ENCODE data around the gene ATG7.

ATG7 gene

GRCh38 chr3:11554666-11555065 lies 282.5 kb downstream of the ATG7 start:
- no peak for DNase-seq (ENCODE audit: low spot score)

GRCh38 chr3:11555211-11555782 lies 283.1 kb downstream of the ATG7 start:
- DNase-seq (ENCODE audit: low spot score), result no peak

- DNase-seq (ENCODE audit: low spot score), result no peak
Observed at GRCh38 chr3:11555881-11556633, 283.9 kb downstream of the ATG7 start.

- no peak for DNase-seq (ENCODE audit: low spot score)
Observed at GRCh38 chr3:11556851-11557644, 284.9 kb downstream of the ATG7 start.

- no peak for DNase-seq (ENCODE audit: low spot score)
Observed at GRCh38 chr3:11558002-11558401, 285.8 kb downstream of the ATG7 start.

GRCh38 chr3:11558411-11558903 lies 286.3 kb downstream of the ATG7 start:
- DNase-seq (ENCODE audit: low spot score), result no peak

- DNase-seq (ENCODE audit: low spot score), result no peak
Observed at GRCh38 chr3:11558918-11559815, 287.0 kb downstream of the ATG7 start.

GRCh38 chr3:11559816-11560633 lies 287.8 kb downstream of the ATG7 start:
- DNase-seq (ENCODE audit: low spot score), result no peak

GRCh38 chr3:11560746-11561145 lies 288.5 kb downstream of the ATG7 start:
- DNase-seq (ENCODE audit: low spot score), result no peak

GRCh38 chr3:11562277-11562881 lies 290.2 kb downstream of the ATG7 start:
- no peak for DNase-seq (ENCODE audit: low spot score)

- DNase-seq (ENCODE audit: low spot score), result no peak
Observed at GRCh38 chr3:11563159-11563864, 291.1 kb downstream of the ATG7 start.

- DNase-seq (ENCODE audit: low spot score), result no peak
Observed at GRCh38 chr3:11563865-11564185, 291.6 kb downstream of the ATG7 start.

- DNase-seq (ENCODE audit: low spot score), result no peak
Observed at GRCh38 chr3:11564577-11565001, 292.4 kb downstream of the ATG7 start.

GRCh38 chr3:11565072-11565471 lies 292.9 kb downstream of the ATG7 start:
- no peak for DNase-seq (ENCODE audit: low spot score)

GRCh38 chr3:11565492-11565891 lies 293.3 kb downstream of the ATG7 start:
- DNase-seq (ENCODE audit: low spot score), result no peak

GRCh38 chr3:11565932-11566331 lies 293.7 kb downstream of the ATG7 start:
- no peak for DNase-seq (ENCODE audit: low spot score)

- no peak for DNase-seq (ENCODE audit: low spot score)
Observed at GRCh38 chr3:11566478-11566877, 294.3 kb downstream of the ATG7 start.

- DNase-seq (ENCODE audit: low spot score), result peak; percentile 65
Observed at GRCh38 chr3:11566916-11567315, 294.7 kb downstream of the ATG7 start.

- DNase-seq (ENCODE audit: low spot score), result no peak
Observed at GRCh38 chr3:11567516-11568467, 295.6 kb downstream of the ATG7 start.

All from iPS-NIHi11 (cell line).